MCF 10A (cell line): ENCODE data around the gene ARF6. TPM values are rescaled to one million over a fixed set of nuclear protein-coding genes. Genes with fewer than 3 reads are reported as not detected.

Source experiments
- Bru-seq: library from RNA; stranded (reverse); fragments of 400-500 nt; gene quantifications from one replicate; lab custom pipeline; 2021; lab: Mats Ljungman, UMichigan
- BruChase-seq, 2 experiments: library from RNA; stranded (reverse); fragments of 400-500 nt; gene quantifications; one replicate each; lab custom pipeline; 2021; lab: Mats Ljungman, UMichigan
- BruUV-seq: library from RNA; stranded (reverse); fragments of 400-500 nt; replicated peaks from 2 replicates; lab custom pipeline; 2021; lab: Mats Ljungman, UMichigan
- CTCF ChIA-PET: fragments of 300-600 bp; sonication (Branson Sonifier 250); formaldehyde crosslinking; extraction: SDS; loops from one replicate; lab custom pipeline; 2021; ENCODE audit warnings: antibody characterized with exemption, inconsistent platforms; lab: Yijun Ruan, JAX
- POLR2A ChIA-PET: fragments of 300-600, 350-650 bp; sonication (Branson Sonifier 250); formaldehyde crosslinking; extraction: SDS; loops from one replicate; lab custom pipeline; 2020; ENCODE audit warnings: antibody characterized with exemption, inconsistent platforms; lab: Yijun Ruan, JAX
- DNase-seq: peaks from one replicate; pipeline ENCODE4 v3.0.0-alpha.2; 2018; ENCODE audit not compliant: unreplicated experiment
- H3K27ac Mint-ChIP-seq: one replicate; pipeline ENCODE4 v1.8.0; 2022; ENCODE audit warnings: mild to moderate bottlenecking, low read depth, mixed read lengths; ENCODE audit not compliant: unreplicated experiment
- H3K27me3 Mint-ChIP-seq: one replicate; pipeline ENCODE4 v1.8.0; 2022; ENCODE audit warnings: mixed read lengths; ENCODE audit not compliant: insufficient read depth, unreplicated experiment
- H3K36me3 Mint-ChIP-seq: one replicate; pipeline ENCODE4 v1.8.0; 2022; ENCODE audit warnings: mild to moderate bottlenecking, moderate library complexity, mixed read lengths; ENCODE audit not compliant: insufficient read depth, unreplicated experiment
- H3K4me1 Mint-ChIP-seq: one replicate; pipeline ENCODE4 v1.8.0; 2022; ENCODE audit warnings: mixed read lengths; ENCODE audit not compliant: insufficient read depth, unreplicated experiment
- H3K4me3 Mint-ChIP-seq: one replicate; pipeline ENCODE4 v1.8.0; 2022; ENCODE audit warnings: mild to moderate bottlenecking, moderate library complexity, mixed read lengths; ENCODE audit not compliant: unreplicated experiment
- H3K9me3 Mint-ChIP-seq: one replicate; pipeline ENCODE4 v1.8.0; 2022; ENCODE audit warnings: mixed read lengths; ENCODE audit not compliant: unreplicated experiment
- intact Hi-C: fragments of 100-400 bp; cut with micrococcal nuclease; formaldehyde crosslinking; loops from 2 replicates; pipeline ENCODE4 v1.14.1; 2022
- long read RNA-seq: library from polyadenylated mRNA; stranded (forward); transcript quantifications from one replicate; pipeline ENCODE4 v2.0.0, GENCODE V29; 2022
- total RNA-seq: library from RNA; stranded (reverse); gene quantifications from 2 replicates; pipeline ENCODE4 v1.2.3, GENCODE V29; 2022
- TF ChIP-seq, protein P1 (sequence below): fragments of 200-600 bp; IDR thresholded peaks from one replicate; pipeline ENCODE4 v1.8.0; 2022; ENCODE audit warnings: antibody characterized with exemption, mild to moderate bottlenecking; ENCODE audit not compliant: unreplicated experiment

The ARF6 gene
- 111 and 112 TPM in 2 replicates for total RNA-seq
- Bru-seq, nascent RNA: percentile 98 among the genes with signal in this experiment
- BruChase-seq, experiment 1, labeled RNA remaining after a 6-hour chase: percentile 100 among the genes with signal in this experiment
- percentile 100 among the genes with signal in this experiment for BruChase-seq, experiment 2, labeled RNA remaining after a 2-hour chase
- long read RNA-seq, transcript ARF6-201 (2 exons, 3,865 nt): major isoform, 1,011 of 1,192 reads
- long read RNA-seq, partial matches to known transcripts: 0 of 1,192 reads
- long read RNA-seq, other reads (novel, unspliced or antisense): 181 of 1,192 reads

DNA sequence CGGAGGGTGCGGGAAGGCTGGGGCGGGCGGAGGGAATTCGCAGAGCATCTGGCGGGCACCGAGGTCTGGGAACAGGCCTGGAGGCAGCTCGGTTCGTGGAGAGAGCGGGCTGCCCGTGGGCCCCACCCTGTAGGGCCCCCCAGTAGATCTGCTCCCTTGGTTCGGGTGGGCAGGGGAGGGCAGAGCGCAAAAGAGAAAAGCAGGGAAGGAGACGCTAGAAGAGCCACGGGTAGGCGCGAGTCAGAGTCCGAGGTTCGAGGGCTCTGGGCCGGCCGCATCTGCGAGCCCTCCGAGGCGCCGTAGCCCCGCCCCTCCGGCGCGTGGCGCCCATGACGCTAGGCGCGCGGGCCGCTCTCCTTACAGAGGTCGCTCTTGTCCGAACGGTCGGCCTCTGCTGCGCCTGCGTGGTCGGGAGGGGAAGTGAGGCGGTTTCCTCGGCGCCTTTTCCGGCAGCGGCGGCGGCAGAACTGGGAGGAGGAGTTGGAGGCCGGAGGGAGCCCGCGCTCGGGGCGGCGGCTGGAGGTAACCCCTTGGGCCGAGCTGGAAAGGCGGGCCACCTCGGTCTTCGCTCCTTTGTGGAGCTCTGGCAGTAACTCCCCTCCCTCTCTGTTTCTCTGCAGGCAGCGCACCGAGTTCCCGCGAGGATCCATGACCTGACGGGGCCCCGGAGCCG is at the start of gene ARF6:
TSS of gene ARF6 (plus strand) at position 447 of the 673 bp plus-strand sequence. CDS start 655 bp downstream, outside the sequence.
- intact Hi-C loops: loop anchor here (1.0 to 5.0 kb wide), 4 partner anchors 30 to 213 kb away; no protein-coding TSS in a partner anchor
- no peaks in the 10 kb centered on the region for H3K27me3 Mint-ChIP-seq
- H3K9me3 Mint-ChIP-seq: no peaks in the 10 kb centered on the region
- BruUV-seq: no TSS peak
- peak within 1 kb of the TSS; percentile 99 for H3K27ac Mint-ChIP-seq
- TF ChIP-seq, protein P1, sequence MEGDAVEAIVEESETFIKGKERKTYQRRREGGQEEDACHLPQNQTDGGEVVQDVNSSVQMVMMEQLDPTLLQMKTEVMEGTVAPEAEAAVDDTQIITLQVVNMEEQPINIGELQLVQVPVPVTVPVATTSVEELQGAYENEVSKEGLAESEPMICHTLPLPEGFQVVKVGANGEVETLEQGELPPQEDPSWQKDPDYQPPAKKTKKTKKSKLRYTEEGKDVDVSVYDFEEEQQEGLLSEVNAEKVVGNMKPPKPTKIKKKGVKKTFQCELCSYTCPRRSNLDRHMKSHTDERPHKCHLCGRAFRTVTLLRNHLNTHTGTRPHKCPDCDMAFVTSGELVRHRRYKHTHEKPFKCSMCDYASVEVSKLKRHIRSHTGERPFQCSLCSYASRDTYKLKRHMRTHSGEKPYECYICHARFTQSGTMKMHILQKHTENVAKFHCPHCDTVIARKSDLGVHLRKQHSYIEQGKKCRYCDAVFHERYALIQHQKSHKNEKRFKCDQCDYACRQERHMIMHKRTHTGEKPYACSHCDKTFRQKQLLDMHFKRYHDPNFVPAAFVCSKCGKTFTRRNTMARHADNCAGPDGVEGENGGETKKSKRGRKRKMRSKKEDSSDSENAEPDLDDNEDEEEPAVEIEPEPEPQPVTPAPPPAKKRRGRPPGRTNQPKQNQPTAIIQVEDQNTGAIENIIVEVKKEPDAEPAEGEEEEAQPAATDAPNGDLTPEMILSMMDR: no peak
- H3K4me3 Mint-ChIP-seq: peak within 1 kb of the TSS; percentile 92
- DNase-seq: peak; percentile 97
- H3K36me3 Mint-ChIP-seq: peaks cover 46% of the 10 kb centered on the region
- CTCF ChIA-PET: interaction anchor here (0.6 to 2.1 kb wide), 13 partner anchors 14 to 211 kb away, joined by 3 to 19 read pairs (median 4); no protein-coding TSS in a partner anchor
- peaks cover 28% of the 10 kb centered on the region for H3K4me1 Mint-ChIP-seq
- POLR2A ChIA-PET: interaction anchor here (0.6 to 5.1 kb wide), 36 partner anchors 8 to 627 kb away, joined by 3 to 94 read pairs (median 6); partner anchors contain the start of genes NEMF and VCPKMT

GRCh38 chr14:49849213-49849847 is 43.6 kb upstream of the ARF6 start:
- H3K9me3 Mint-ChIP-seq: no peaks in the 10 kb centered on the region
- peaks cover 50% of the 10 kb centered on the region for H3K36me3 Mint-ChIP-seq
- no peak overlapping the region for H3K4me3 Mint-ChIP-seq
- ChIA-PET POLR2A (interaction anchor here (0.7 to 2.0 kb wide), 5 partner anchors 10 to 264 kb away, joined by 3 to 12 read pairs (median 4); partner anchors contain the start of genes MGAT2 and RPL36AL), CTCF (interaction anchor here (0.6 to 5.2 kb wide), 7 partner anchors 12 to 602 kb away, joined by 3 to 101 read pairs (median 4); no protein-coding TSS in a partner anchor)
- TF ChIP-seq, protein P1: no peak
- BruUV-seq: no TSS peak
- peak; percentile 13 for DNase-seq
- no peaks in the 10 kb centered on the region for H3K27me3 Mint-ChIP-seq
- H3K4me1 Mint-ChIP-seq: peaks cover 15% of the 10 kb centered on the region
- intact Hi-C loops: no loop called here
- no peak overlapping the region for H3K27ac Mint-ChIP-seq

DNA sequence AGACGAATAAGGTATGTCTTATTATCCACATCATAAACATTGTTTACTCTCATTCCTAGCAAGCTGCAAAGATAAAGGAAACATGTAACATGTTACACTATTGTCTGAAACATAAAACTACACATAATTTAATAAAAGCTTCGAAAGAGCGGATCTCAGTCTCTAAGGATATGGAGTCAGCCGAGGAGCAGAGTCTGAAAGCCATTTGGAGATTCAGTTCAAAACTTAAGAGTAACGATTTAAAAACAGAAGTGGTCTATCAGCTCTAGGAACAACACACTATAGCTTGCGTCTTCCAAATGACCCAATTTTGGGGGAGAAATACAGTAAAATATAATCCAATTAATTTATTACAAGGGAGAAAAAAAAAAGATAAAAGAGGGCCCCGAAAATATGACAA is 41.1 kb upstream of the ARF6 start:
- DNase-seq: no peak
- H3K27ac Mint-ChIP-seq: peak overlapping the region; percentile 99
- intact Hi-C loops: loop anchor here (2.0 to 5.0 kb wide), 2 partner anchors 155 to 253 kb away; no protein-coding TSS in a partner anchor
- CTCF ChIA-PET: interaction anchor here (0.7 to 5.2 kb wide), 34 partner anchors 10 to 682 kb away, joined by 3 to 101 read pairs (median 5); partner anchors contain the start of genes DNAAF2 and KLHDC2
- H3K4me3 Mint-ChIP-seq: peak overlapping the region; percentile 99
- no peaks in the 10 kb centered on the region for H3K27me3 Mint-ChIP-seq
- H3K9me3 Mint-ChIP-seq: no peaks in the 10 kb centered on the region
- TF ChIP-seq, protein P1: no peak
- no TSS peak for BruUV-seq
- peaks cover 15% of the 10 kb centered on the region for H3K4me1 Mint-ChIP-seq
- POLR2A ChIA-PET: interaction anchor here (0.6 to 5.3 kb wide), 38 partner anchors 9 to 333 kb away, joined by 3 to 137 read pairs (median 7); partner anchors contain the start of genes ARF6, DNAAF2, KLHDC2 and MGAT2
- peaks cover 33% of the 10 kb centered on the region for H3K36me3 Mint-ChIP-seq
